Fibroblast of pulmonary artery (primary cell): ENCODE measurements around the gene COQ9.

ENCODE experiments used
- DNase-seq: peaks from one replicate; pipeline ENCODE4 v3.0.0-alpha.2; 2010; ENCODE audit warnings: low read depth
- H3K4me3 ChIP-seq: replicated peaks from 2 replicates; pipeline ENCODE4 v1.5.1; 2011; ENCODE audit warnings: low read depth, mild to moderate bottlenecking, control low read depth, low read length, moderate library complexity
- TF ChIP-seq, protein P1 (sequence below): IDR thresholded peaks from 2 replicates; pipeline ENCODE4 v1.5.1; 2011; ENCODE audit warnings: mild to moderate bottlenecking, control low read depth, low read length, inconsistent platforms; ENCODE audit errors: missing control alignments

The COQ9 gene

DNA sequence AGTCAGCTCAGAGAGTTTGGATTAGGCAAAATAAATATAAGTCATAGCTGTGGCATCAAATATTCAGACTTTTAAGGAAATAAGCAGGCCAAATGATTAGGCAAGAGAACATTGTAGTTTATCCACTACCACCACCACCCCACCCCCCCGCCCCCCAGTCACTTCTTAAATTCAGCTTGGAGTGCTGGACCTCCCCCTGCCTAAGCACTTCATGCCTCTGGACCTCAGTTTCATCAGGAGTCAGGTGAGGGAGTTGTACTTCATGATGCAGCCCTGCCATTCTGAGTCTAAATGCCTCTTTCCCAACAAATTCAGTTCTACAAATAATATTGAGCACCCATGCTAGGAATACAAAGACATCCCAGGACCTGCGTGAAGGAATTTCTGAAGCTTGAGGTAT, 17.2 kb downstream of the COQ9 start:
- TF ChIP-seq, protein P1, sequence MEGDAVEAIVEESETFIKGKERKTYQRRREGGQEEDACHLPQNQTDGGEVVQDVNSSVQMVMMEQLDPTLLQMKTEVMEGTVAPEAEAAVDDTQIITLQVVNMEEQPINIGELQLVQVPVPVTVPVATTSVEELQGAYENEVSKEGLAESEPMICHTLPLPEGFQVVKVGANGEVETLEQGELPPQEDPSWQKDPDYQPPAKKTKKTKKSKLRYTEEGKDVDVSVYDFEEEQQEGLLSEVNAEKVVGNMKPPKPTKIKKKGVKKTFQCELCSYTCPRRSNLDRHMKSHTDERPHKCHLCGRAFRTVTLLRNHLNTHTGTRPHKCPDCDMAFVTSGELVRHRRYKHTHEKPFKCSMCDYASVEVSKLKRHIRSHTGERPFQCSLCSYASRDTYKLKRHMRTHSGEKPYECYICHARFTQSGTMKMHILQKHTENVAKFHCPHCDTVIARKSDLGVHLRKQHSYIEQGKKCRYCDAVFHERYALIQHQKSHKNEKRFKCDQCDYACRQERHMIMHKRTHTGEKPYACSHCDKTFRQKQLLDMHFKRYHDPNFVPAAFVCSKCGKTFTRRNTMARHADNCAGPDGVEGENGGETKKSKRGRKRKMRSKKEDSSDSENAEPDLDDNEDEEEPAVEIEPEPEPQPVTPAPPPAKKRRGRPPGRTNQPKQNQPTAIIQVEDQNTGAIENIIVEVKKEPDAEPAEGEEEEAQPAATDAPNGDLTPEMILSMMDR = no peak
- DNase-seq = no peak

GRCh38 chr16:57468346-57468745, 21.1 kb downstream of the COQ9 start:
- DNase-seq = no peak
- TF ChIP-seq, protein P1 = no peak
- H3K4me3 ChIP-seq = no peak overlapping the region

More for the DNA sequence above, 17.2 kb downstream of the COQ9 start:
- no peak overlapping the region for H3K4me3 ChIP-seq

GRCh38 chr16:57469046-57469445, 21.8 kb downstream of the COQ9 start:
- TF ChIP-seq, protein P1 = no peak
- H3K4me3 ChIP-seq = no peak overlapping the region
- no peak for DNase-seq

DNA sequence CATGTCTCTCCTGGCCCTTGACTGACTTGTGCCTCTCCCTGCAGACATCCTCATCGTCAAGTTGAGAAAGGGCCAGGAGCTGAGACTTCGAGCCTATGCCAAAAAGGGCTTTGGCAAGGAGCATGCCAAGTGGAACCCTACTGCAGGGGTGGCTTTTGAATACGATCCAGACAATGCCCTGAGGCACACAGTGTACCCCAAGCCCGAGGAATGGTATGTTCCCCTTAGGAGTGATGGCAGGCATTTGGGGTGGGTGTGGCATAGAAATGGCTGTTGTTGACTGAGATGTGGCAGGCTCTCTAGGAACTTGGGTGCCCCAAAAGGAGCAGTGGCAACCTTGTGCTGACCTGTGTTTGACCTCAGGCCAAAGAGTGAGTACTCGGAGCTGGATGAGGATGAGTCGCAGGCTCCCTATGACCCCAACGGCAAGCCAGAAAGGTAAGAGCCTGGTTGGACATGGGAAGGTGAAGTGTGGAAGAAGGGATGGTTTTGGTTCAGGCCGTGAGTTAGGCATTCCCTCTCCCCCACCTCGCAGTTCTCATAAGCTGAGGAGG, 22.7 kb downstream of the COQ9 start:
- DNase-seq = no peak
- no peak overlapping the region for H3K4me3 ChIP-seq
- TF ChIP-seq, protein P1 = no peak

- DNase-seq = peak; percentile 81
- H3K4me3 ChIP-seq = no peak overlapping the region
- TF ChIP-seq, protein P1 = no peak
These were observed 23.4 kb downstream of the COQ9 start for GRCh38 chr16:57470711-57471110.

DNA sequence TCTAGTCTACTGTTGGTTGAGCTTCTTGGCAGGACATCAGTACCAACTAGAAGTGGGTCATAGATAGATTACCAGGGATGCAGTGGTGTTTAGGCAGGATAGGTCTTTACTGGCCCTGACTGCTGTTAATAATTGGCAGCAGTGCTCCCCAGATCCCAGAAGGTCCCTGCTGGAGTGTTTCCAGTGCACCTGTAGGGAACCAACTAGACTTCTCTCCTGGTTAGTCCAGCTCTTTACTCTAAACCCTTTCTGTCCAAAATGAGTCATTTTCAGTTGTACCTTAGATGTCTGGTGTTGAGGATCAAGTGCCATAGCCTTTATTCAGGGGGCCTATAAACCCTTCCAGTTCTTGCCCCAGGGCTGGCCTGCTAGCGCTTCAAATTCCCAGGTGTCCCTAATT, 23.9 kb downstream of the COQ9 start:
- H3K4me3 ChIP-seq = no peak overlapping the region
- no peak for DNase-seq
- TF ChIP-seq, protein P1 = no peak

- DNase-seq = no peak
- TF ChIP-seq, protein P1 = no peak
- H3K4me3 ChIP-seq = no peak overlapping the region
These were observed 24.8 kb downstream of the COQ9 start for GRCh38 chr16:57471852-57472664.
